H1 (cell line): ENCODE measurements around the gene TOB1. TPM values are rescaled to one million over a fixed set of nuclear protein-coding genes. Genes with fewer than 3 reads are reported as not detected.
A peak's percentile ranks its signal among the peaks of the same experiment; 100 is the strongest.

Experiments used
- CTCF ChIA-PET: fragments of 300-600 bp; sonication (Branson Sonifier 250); formaldehyde crosslinking; loops from one replicate; lab custom pipeline; 2021; ENCODE audit not compliant: partially characterized antibody; lab: Charles Lee
- POLR2A ChIA-PET: fragments of 300-600 bp; sonication (Branson Sonifier 250); formaldehyde crosslinking; loops from one replicate; lab custom pipeline; 2021; ENCODE audit warnings: inconsistent platforms; ENCODE audit not compliant: partially characterized antibody; lab: Charles Lee
- DNase-seq, 2 experiments: peaks; one replicate each; pipeline versions ENCODE4 v3.0.0 to v3.0.0-alpha.2; 2010 to 2022; ENCODE audit warnings: low spot score in 2 of 2, low read depth in 1 of 2, mixed read lengths in 1 of 2
- FAIRE-seq: peaks from 2 replicates; lab custom pipeline; 2011; peaks lifted over from hg19 to GRCh38; lab: Jason Lieb, UNC
- H2AFZ ChIP-seq: 2 replicates; pipeline ENCODE4 v1.8.1; 2012; ENCODE audit warnings: low read length, inconsistent platforms
- H2AK5ac ChIP-seq: 2 replicates; pipeline ENCODE4 v1.6.1; 2013; ENCODE audit warnings: low read depth, low read length
- H2BK120ac ChIP-seq: replicated peaks from 2 replicates; pipeline ENCODE3; 2013; ENCODE audit warnings: low read depth, low read length, inconsistent platforms
- H2BK12ac ChIP-seq: 2 replicates; pipeline ENCODE4 v1.6.1; 2013; ENCODE audit warnings: low read depth, low read length
- H2BK15ac ChIP-seq: 2 replicates; pipeline ENCODE4 v1.6.1; 2013; ENCODE audit warnings: low read length
- H2BK20ac ChIP-seq: 2 replicates; pipeline ENCODE4 v1.6.1; 2013; ENCODE audit warnings: low read length
- H2BK5ac ChIP-seq: 2 replicates; pipeline ENCODE4 v1.6.1; 2013; ENCODE audit warnings: low read depth, low read length
- H3K14ac ChIP-seq: 2 replicates; pipeline ENCODE4 v1.6.1; 2013; ENCODE audit warnings: inconsistent platforms; ENCODE audit not compliant: insufficient read length
- H3K18ac ChIP-seq: 2 replicates; pipeline ENCODE4 v1.6.1; 2013; ENCODE audit warnings: low read length; ENCODE audit errors: extremely low read depth
- H3K23ac ChIP-seq: 2 replicates; pipeline ENCODE4 v1.6.1; 2013; ENCODE audit warnings: inconsistent platforms; ENCODE audit not compliant: insufficient read length
- H3K23me2 ChIP-seq: 2 replicates; pipeline ENCODE4 v1.6.1; 2013; ENCODE audit warnings: low read depth, low read length
- H3K27ac ChIP-seq: 2 replicates; pipeline ENCODE4 v1.6.1; 2011; ENCODE audit warnings: low read depth, low read length, inconsistent platforms
- H3K27me3 ChIP-seq, 4 experiments: replicated peaks in 1 of 4; 1 replicate in 1 of 4; 2 replicates in 3 of 4; pipeline versions ENCODE4 v1.6.1 to v1.8.1; 2011 to 2013; ENCODE audit warnings: low read length in 3 of 4, mild to moderate bottlenecking in 3 of 4, inconsistent platforms in 2 of 4, mixed read lengths in 2 of 4, moderate library complexity in 1 of 4; ENCODE audit not compliant: control insufficient read depth in 3 of 4, insufficient read depth in 3 of 4; ENCODE audit errors: extremely low read depth in 1 of 4
- H3K36me3 ChIP-seq, 4 experiments: 2 replicates each; pipeline versions ENCODE4 v1.6.1 to v1.8.1; 2011 to 2013; ENCODE audit warnings: mild to moderate bottlenecking in 4 of 4, low read length in 3 of 4, moderate library complexity in 2 of 4, control low read depth in 1 of 4, inconsistent platforms in 1 of 4; ENCODE audit not compliant: insufficient read depth in 4 of 4, control insufficient read depth in 2 of 4
- H3K4ac ChIP-seq: replicated peaks from 2 replicates; pipeline ENCODE3; 2013; ENCODE audit warnings: low read length, low read depth, mixed read lengths, inconsistent platforms; ENCODE audit not compliant: insufficient read length
- H3K4me1 ChIP-seq, 4 experiments: replicated peaks in 1 of 4; 1 replicate in 1 of 4; 2 replicates in 3 of 4; pipeline versions ENCODE4 v1.6.1 to v1.8.1; 2011 to 2013; ENCODE audit warnings: low read length in 3 of 4, inconsistent platforms in 2 of 4, mixed read lengths in 1 of 4; ENCODE audit not compliant: insufficient read depth in 4 of 4, control insufficient read depth in 3 of 4
- H3K4me2 ChIP-seq, 2 experiments: 2 replicates each; pipeline versions ENCODE4 v1.6.1 to v1.8.1; 2011 to 2013; ENCODE audit warnings: low read depth in 2 of 2, low read length in 2 of 2, control low read depth in 1 of 2, inconsistent platforms in 1 of 2, mild to moderate bottlenecking in 1 of 2; ENCODE audit not compliant: insufficient read depth in 1 of 2
- H3K4me3 ChIP-seq, 4 experiments: fragments of 200-600, 300-600 bp in 1 of 4; sonication (generic), shearing (Covaris generic), sonication (Bioruptor Twin) in 1 of 4; 2 replicates each; pipeline versions ENCODE4 v1.5.1 to v1.8.1; 2011 to 2016; ENCODE audit warnings: low read length in 4 of 4, low read depth in 3 of 4, control low read depth in 2 of 4, inconsistent platforms in 2 of 4, mild to moderate bottlenecking in 2 of 4, mixed read lengths in 1 of 4, moderate library complexity in 1 of 4; ENCODE audit not compliant: insufficient read depth in 2 of 4; ENCODE audit errors: extremely low read depth in 1 of 4
- H3K56ac ChIP-seq: replicated peaks from 2 replicates; pipeline ENCODE3; 2013; ENCODE audit warnings: low read depth, mild to moderate bottlenecking, mixed read lengths, low read length, inconsistent platforms; ENCODE audit not compliant: insufficient read length
- H3K79me1 ChIP-seq: 2 replicates; pipeline ENCODE4 v1.6.1; 2013; ENCODE audit warnings: low read depth, low read length, control low read depth
- H3K79me2 ChIP-seq, 2 experiments: 2 replicates each; pipeline versions ENCODE4 v1.6.1 to v1.8.1; 2012 to 2013; ENCODE audit warnings: low read length in 2 of 2, mild to moderate bottlenecking in 2 of 2, inconsistent platforms in 1 of 2; ENCODE audit not compliant: insufficient read depth in 2 of 2, control insufficient read depth in 1 of 2
- H3K9ac ChIP-seq, 4 experiments: replicated peaks in 1 of 4; 1 replicate in 1 of 4; 2 replicates in 3 of 4; pipeline versions ENCODE4 v1.6.1 to v1.8.1; 2011 to 2013; ENCODE audit warnings: low read depth in 3 of 4, low read length in 3 of 4, control low read depth in 2 of 4, mild to moderate bottlenecking in 2 of 4, moderate library complexity in 2 of 4, inconsistent platforms in 1 of 4; ENCODE audit errors: extremely low read depth in 1 of 4
- H3K9me3 ChIP-seq, 2 experiments: 2 replicates each; pipeline versions ENCODE4 v1.6.1 to v1.8.1; 2012 to 2013; ENCODE audit warnings: mild to moderate bottlenecking in 2 of 2, moderate library complexity in 2 of 2, control low read depth in 1 of 2, inconsistent platforms in 1 of 2, low read depth in 1 of 2, low read length in 1 of 2, mixed read lengths in 1 of 2; ENCODE audit not compliant: insufficient read depth in 2 of 2
- H4K20me1 ChIP-seq, 2 experiments: replicated peaks in 1 of 2; 2 replicates each; pipeline versions ENCODE3 to v1.8.1; 2011 to 2013; ENCODE audit warnings: inconsistent platforms in 2 of 2, low read length in 2 of 2, mild to moderate bottlenecking in 1 of 2; ENCODE audit not compliant: insufficient read depth in 2 of 2, control insufficient read depth in 1 of 2
- H4K5ac ChIP-seq: 2 replicates; pipeline ENCODE4 v1.6.1; 2013; ENCODE audit warnings: low read length, low read depth, mixed read lengths, inconsistent platforms; ENCODE audit not compliant: insufficient read length
- H4K8ac ChIP-seq: 2 replicates; pipeline ENCODE4 v1.8.0; 2013; ENCODE audit warnings: mild to moderate bottlenecking, moderate library complexity, low read length, inconsistent platforms; ENCODE audit not compliant: insufficient read depth; ENCODE audit errors: extremely low read depth
- H4K91ac ChIP-seq: replicated peaks from 2 replicates; pipeline ENCODE3; 2013; ENCODE audit warnings: low read length, mixed read lengths, inconsistent platforms; ENCODE audit not compliant: insufficient read length
- BRCA1 ChIP-seq: IDR thresholded peaks from 2 replicates; pipeline ENCODE4 v1.6.1; 2012; ENCODE audit warnings: low read depth, low read length, improper control_type of control experiment
- CREB1 ChIP-seq: IDR thresholded peaks from 2 replicates; pipeline ENCODE4 v1.6.1; 2012; ENCODE audit warnings: inconsistent platforms
- FOSL1 ChIP-seq: IDR thresholded peaks from 2 replicates; pipeline ENCODE4 v1.6.1; 2011; ENCODE audit warnings: mild to moderate bottlenecking, low read depth, low read length, moderate library complexity; ENCODE audit not compliant: insufficient read depth
- SIRT6 ChIP-seq: IDR thresholded peaks from one replicate; pipeline ENCODE4 v1.7.1; 2012; ENCODE audit warnings: low read length, inconsistent platforms
- TBP ChIP-seq: IDR thresholded peaks from 2 replicates; pipeline ENCODE4 v1.6.1; 2011; ENCODE audit warnings: low read depth, low read length, improper control_type of control experiment
- WGBS, 2 experiments: shearing (Covaris generic) in 1 of 2; methylation state at CpG; one replicate each; pipeline versions ENCODE4 v1.1.6 to v1.1.7; 2013 to 2015; ENCODE audit warnings: low lambda C conversion rate in 2 of 2, mixed read lengths in 2 of 2, inconsistent platforms in 1 of 2, low coverage in 1 of 2, missing lambda C conversion rate in 1 of 2; ENCODE audit not compliant: insufficient replicate concordance in 2 of 2, insufficient coverage in 1 of 2, insufficient read length in 1 of 2; ENCODE audit errors: extremely low coverage in 1 of 2, missing lambda C conversion rate in 1 of 2; 5-methylcytosine and 5-hydroxymethylcytosine counted together
- polyA plus RNA-seq, 7 experiments: library from polyadenylated mRNA; depleted of rRNA in 3 of 7; stranded (reverse) in 5 of 7; unstranded in 2 of 7; fragments of >200 nt in 5 of 7; fragments of 200-250 nt in 2 of 7; gene quantifications; 1 replicate in 5 of 7; 2 replicates in 1 of 7; 4 replicates in 1 of 7; pipeline versions ENCODE4 v1.2.1 to v1.2.3, GENCODE V29; 2011 to 2013; ENCODE audit warnings: missing spikeins in 2 of 7, mixed read lengths in 2 of 7
- total RNA-seq: library from RNA; stranded (reverse); fragmentation: NEBNext Ultra II Directional; extraction: Animal tissue kit (Norgen Biotek cat#: 25700); gene quantifications from 2 replicates; pipeline ENCODE4 v1.2.1, GENCODE V29; 2021

Gene TOB1
- total and polyA plus RNA-seq, 2 of the 8 experiments (the other 6 are each of a cell fraction or from before 2014, with no cell fraction given) = 14.4 to 20.8 TPM

DNA sequence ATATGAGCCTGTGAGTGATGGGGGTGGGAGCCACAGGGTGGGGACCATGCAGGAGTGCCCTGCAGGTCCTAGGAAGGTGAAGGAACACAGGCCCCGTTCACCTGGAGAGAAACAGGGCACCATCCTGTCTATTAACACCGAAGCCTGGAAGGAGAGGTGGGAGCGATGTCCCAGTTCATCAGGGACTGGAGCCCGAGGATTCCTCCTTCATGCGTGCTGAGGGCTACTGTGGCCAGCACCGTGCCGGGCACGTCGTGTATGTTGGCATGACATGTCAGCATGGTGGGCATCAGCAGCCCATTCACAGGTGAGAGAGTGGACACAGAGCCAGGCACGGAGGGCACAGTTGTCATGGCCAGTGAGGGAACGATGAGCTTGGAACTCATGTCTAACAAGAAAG is 29.3 kb downstream of the TOB1 start:
- 83% methylated on average over 7 of the region's 11 CpGs; no CpG with 5 or more reads in 1 of the 2 experiments for WGBS, 2 experiments
- no peak for TF ChIP-seq CREB1
- TF ChIP-seq SIRT6 = no peak
- TF ChIP-seq TBP = no peak
- no peak for TF ChIP-seq BRCA1
- no peak for TF ChIP-seq FOSL1

More for the DNA sequence above, 29.3 kb downstream of the TOB1 start:
- H3K4me2 ChIP-seq = no peak overlapping the region
- no peak overlapping the region for H2BK20ac ChIP-seq
- H4K20me1 ChIP-seq = no peaks in the 10 kb centered on the region
- H2BK15ac ChIP-seq = 0 out of 2 replicates have a peak overlapping the region, but pooled peaks have one; percentile 18
- H3K9me3 ChIP-seq = no peaks in the 10 kb centered on the region
- no peak overlapping the region for H2AK5ac ChIP-seq
- H2AFZ ChIP-seq = no peak overlapping the region
- no peak overlapping the region for H3K4ac ChIP-seq
- H3K36me3 ChIP-seq = no peaks in the 10 kb centered on the region
- H2BK5ac ChIP-seq = 0 out of 2 replicates have a peak overlapping the region, but pooled peaks have one; percentile 78
- no peaks in the 10 kb centered on the region for H3K79me1 ChIP-seq
- no peak overlapping the region for H4K5ac ChIP-seq
- H3K18ac ChIP-seq = no peak overlapping the region
- peaks cover 0 to 21% (median 16%) of the 10 kb centered on the region in 4 experiments; a peak in 6 of 7 replicates for H3K4me1 ChIP-seq
- no peak overlapping the region for H2BK12ac ChIP-seq
- H4K91ac ChIP-seq = no peak overlapping the region
- no peak overlapping the region for H3K27ac ChIP-seq
- H3K14ac ChIP-seq = no peak overlapping the region
- H3K27me3 ChIP-seq = no peaks in the 10 kb centered on the region
- FAIRE-seq (no peak), DNase-seq (no peak)
- H3K56ac ChIP-seq = no peak overlapping the region
- no peaks in the 10 kb centered on the region for H3K79me2 ChIP-seq
- no peak overlapping the region for H2BK120ac ChIP-seq
- CTCF ChIA-PET = interaction anchor here (1.0 to 31.7 kb wide), 7 partner anchors 10 to 112 kb away, joined by 3 to 735 read pairs (median 41); no protein-coding TSS in a partner anchor
- POLR2A ChIA-PET = interaction anchor here (0.7 to 1.3 kb wide), 3 partner anchors 30 to 73 kb away, joined by 3 read pairs; partner anchors contain the start of gene TOB1
- no peak overlapping the region for H3K4me3 ChIP-seq
- no peaks in the 10 kb centered on the region for H3K23me2 ChIP-seq
- H3K9ac ChIP-seq = no peak overlapping the region
- H3K23ac ChIP-seq = no peak overlapping the region
- H4K8ac ChIP-seq = no peak overlapping the region; the same call in 1 of the 2 replicates
